Activated CD8-positive, alpha-beta memory T cell treated with anti-CD3 and anti-CD28 coated beads for 4 hours (primary cell): Measurements from ENCODE around the gene GTF2H3.
"Not testable (repeated sequence)": the region's sequence is repeated elsewhere in the genome, so short reads cannot be mapped to it uniquely, and the experiment has no call there.

Experiments used
- DNase-seq, 2 donors: peaks; one replicate each; pipeline ENCODE4 v3.0.0-alpha.2; 2020; ENCODE audit warnings: low read depth in 2 of 2

The GTF2H3 gene

GRCh38 chr12:123633379-123634141 lies at the start of gene GTF2H3, which contains the start of gene EIF2B1:
GTF2H3 (plus strand) TSS chr12:123633829; CDS start chr12:123633860, 31 bp downstream.
EIF2B1 (minus strand) TSS chr12:123633686; CDS start chr12:123633557, 129 bp downstream.
- peak; percentile 94 to 95 for DNase-seq

DNA sequence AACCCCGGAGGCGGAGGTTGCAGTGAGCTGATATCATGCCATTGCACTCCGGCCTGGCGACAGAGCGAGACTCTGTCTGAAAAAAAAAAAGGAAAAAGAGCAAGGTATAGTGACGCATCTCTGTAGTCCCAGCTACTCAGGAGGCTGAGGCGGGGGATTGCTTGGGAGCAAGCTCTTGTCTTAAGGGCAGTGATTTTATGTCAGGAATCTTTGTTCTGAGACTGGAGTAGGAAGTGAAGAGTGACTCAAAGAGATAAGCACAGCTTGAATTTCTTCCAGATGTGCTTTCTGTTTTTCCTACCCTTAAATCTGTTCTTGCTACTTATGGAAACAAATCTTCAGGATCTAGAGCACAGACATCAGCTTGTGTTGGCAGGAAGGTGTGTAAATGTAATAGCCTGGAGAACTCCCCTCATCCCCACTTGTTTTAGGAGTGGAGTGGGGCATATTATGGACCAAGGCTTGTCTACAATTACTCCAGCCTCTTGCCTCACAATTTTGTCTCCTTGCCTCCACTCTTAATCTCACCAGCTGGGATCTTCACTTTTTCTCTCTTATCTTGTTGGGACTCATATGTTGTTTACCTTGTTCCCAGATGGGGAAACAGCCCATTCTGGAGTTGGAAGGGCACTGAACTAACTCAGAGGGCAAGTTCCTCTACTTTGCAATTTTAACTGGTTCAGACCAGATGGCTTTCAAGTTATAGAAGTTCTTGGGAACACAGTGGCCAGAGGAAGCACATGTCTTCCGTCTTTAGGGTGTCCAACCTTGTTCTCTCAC lies 41.7 kb upstream of the GTF2H3 start:
- DNase-seq: no peak

DNA sequence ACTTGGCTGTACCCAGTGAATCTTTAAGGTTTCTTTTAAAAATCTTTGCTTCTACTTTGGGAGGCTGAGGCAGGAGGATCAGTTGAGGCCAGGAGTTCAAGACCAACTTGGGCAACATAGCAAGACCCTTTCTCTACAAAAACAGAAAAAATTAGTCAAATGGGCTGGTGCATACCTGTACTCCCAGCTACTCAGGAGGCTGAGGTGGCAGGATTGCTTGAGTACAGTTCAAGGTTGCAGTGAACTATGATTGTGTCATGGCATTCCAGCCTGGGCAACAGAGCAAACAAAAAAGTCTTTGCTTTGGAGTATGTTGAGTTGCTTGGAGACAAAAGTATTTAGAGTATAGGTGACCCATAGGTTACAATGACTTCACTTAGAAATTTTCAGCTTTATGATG lies 37.9 kb upstream of the GTF2H3 start:
- no peak for DNase-seq

GRCh38 chr12:123597100-123597499 lies 36.5 kb upstream of the GTF2H3 start:
- DNase-seq: no peak

DNA sequence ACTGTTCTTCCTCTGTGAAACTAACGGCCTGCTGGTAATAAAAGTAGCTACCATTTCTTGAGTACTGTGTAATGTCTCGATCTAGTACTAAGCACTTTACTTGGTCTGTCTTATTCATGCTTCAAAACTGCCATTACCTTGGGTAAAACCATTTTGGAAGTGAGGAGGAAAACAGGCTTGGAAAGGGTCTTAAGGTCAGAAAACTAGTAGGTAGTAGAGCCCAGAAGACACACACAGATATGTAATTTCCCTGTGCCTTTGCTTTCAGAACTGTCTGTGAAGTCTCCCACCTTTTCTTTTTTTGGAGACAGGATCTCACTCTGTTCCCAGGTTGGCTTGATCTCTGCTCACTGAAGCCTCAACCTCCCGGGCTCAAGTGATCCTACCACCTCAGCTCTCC lies 35.1 kb upstream of the GTF2H3 start:
- no peak for DNase-seq

DNA sequence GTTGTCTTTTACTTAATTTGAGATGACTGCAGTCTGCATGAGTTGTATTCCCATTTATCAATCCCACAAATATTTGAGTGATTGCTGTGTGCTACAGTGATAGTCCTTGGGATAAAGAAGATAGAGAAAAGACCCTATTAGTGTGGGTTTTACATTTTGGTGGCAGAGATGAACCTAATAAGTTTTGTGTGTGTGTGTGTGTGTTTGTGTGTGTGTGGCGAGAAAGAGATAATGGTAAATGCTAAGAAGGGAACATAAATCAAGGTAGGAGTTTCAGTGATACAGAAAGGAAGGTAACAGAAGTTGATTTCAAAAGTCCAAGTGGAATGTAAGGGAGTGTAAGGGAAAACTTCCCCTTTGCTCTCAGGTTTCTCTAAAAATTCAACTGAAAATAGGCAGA lies 34.3 kb upstream of the GTF2H3 start:
- DNase-seq: no peak

DNA sequence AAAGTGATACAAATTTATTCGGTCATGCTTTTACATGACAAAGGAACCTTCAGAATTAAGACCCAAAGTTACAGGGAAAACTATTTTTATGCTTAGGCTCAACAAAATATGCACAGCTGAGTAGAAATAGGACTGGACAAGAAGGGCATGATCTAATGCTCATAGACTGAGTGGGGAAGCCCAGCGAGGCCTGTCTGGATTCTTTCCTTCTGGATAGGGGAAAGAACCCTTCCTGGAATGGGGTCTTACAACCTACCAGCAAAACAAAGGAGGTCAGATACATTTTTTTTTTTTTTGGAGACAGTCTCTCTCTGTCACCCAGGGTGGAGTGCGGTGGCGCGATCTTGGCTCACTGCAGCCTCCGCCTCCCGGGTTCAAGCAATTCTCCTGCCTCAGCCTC lies 33.9 kb upstream of the GTF2H3 start:
- DNase-seq: no peak

DNA sequence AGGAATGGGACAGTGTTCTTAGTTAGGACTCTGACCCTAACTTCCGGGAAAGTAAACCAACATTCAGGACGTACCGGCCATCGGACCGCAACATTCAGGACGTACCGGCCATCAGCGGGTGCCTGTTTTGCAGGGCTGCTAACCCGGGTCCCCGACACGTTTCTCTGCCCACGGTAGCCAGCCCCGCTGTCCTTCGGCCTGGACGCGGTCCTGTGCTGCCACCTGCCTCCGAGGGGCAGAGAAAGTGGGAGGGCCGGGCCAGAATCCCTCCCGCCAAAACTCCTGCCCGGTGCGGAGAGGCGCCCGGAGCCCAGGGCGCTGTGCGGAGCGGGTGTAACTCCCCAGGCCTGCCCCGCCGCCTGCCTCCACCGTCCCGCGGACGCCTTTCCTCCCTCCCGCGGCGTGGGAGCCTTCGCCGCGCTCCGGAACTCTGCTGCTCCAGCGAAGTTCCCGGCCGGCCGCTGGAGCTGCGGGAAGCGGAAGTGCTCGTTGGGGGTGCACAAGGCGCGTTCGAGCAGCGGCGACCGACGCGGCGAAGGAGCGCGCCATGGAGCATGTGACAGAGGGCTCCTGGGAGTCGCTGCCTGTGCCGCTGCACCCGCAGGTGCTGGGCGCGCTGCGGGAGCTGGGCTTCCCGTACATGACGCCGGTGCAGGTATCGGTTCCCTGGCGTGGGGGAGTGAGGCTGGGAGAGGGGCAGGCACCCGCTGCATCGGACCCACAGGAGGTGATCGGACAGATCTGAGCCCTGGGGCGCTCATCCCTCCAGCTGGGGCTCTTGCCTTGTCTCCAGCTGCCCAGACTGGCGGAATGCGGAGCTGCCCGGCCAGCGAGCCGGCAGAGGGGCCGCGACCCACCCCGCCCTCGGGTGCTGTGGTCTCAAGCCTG lies 31.8 kb upstream of the GTF2H3 start, which contains the start of gene DDX55:
TSS of gene DDX55 (plus strand) at position 498 of the 888 bp plus-strand sequence. CDS start at position 548, 50 bp downstream.
- peak; percentile 62 to 66 for DNase-seq

- no peak for DNase-seq
These were observed 30.9 kb upstream of the GTF2H3 start for GRCh38 chr12:123602651-123603195.

DNA sequence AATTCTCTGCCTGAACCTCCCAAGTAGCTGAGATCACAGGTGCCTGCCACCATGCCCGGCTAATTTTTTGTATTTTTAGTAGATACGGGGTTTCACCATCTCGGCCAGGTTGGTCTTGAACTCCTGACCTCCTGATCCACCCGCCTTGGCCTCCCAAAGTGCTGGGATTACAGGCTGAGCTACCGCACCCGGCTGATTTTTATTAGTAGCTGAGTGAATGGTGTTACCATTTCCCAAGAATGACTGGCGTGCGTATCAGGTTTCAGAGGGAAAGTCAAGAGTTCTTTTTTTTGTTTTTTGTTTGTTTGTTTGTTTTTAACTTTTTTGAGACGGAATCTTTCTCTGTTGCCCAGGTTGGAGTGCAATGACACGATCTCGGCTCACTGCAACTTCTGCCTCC lies 30.1 kb upstream of the GTF2H3 start:
- DNase-seq: not testable (repeated sequence)

GRCh38 chr12:123607756-123608155 lies 25.9 kb upstream of the GTF2H3 start:
- no peak for DNase-seq

GRCh38 chr12:123608182-123608581 lies 25.4 kb upstream of the GTF2H3 start:
- no peak for DNase-seq

- no peak for DNase-seq
These were observed 19.5 kb upstream of the GTF2H3 start for GRCh38 chr12:123614110-123614509.

DNA sequence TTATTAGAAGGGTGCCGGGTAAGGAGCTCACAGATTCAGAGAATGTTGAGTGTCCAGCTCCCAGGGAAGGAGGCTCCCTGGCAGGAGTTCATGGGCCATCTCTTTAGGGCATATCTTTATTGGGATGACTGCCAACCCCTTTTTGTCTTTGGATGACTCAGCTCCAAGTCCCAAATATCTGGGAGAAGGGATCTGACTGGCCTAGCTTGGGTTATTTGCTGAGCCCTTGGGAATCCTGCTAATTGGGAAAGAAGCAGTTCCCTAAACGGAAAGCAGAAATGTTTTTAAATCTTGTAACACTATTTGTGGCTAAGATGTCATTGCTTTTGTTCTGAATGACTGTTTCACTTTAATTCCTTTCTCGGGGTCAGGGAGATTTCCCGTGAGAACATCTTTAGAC lies 19.1 kb upstream of the GTF2H3 start:
- no peak for DNase-seq

- DNase-seq: no peak
These were observed 16.5 kb upstream of the GTF2H3 start for GRCh38 chr12:123617144-123617543.

- DNase-seq: no peak
These were observed 16.0 kb upstream of the GTF2H3 start for GRCh38 chr12:123617580-123617979.

GRCh38 chr12:123621101-123621500 lies 12.5 kb upstream of the GTF2H3 start:
- no peak for DNase-seq

GRCh38 chr12:123621619-123622530 lies 11.8 kb upstream of the GTF2H3 start:
- no peak for DNase-seq

DNA sequence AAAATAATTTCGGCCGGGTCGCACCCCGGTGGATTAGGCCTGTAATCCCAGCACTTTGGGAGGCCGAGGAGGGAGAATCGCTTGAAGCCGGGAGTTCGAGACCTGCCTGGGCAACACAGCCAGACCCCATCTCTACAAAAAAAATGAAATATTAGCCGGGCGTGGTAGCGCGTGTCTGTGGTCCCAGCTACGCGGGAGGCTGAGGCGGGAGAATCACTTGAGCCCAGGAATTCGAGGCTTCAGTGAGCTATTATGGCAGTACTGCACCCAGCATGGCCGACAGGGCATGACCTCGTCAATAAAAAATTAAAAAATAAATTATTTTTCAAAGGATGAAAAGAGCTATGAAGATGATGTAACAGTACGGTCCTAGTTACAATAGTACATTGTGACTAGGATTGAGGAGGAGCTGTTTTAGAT lies 523 bp downstream of the GTF2H3 start:
- no peak for DNase-seq

- DNase-seq: no peak
These were observed 10.3 kb downstream of the GTF2H3 start for GRCh38 chr12:123643911-123644310.
